Testis (tissue), 2 donors: ENCODE measurements around the gene RSPH1.

ENCODE experiments used
- CTCF ChIP-seq, 3 experiments: fragments of 450-650 bp in 2 of 3; fragments of 200-600 bp in 1 of 3; sonication (generic) in 1 of 3; IDR thresholded peaks; one replicate each; pipeline ENCODE4 v1.5.1; 2016 to 2019; ENCODE audit warnings: antibody characterized with exemption in 3 of 3, mild to moderate bottlenecking in 2 of 3, moderate library complexity in 1 of 3
- POLR2A ChIP-seq: fragments of 450-650 bp; IDR thresholded peaks from one replicate; pipeline ENCODE4 v1.6.1; 2017; ENCODE audit warnings: antibody characterized with exemption, mild to moderate bottlenecking, moderate library complexity

GRCh38 chr21:42527489-42528158 lies 31.6 kb upstream of the RSPH1 start:
- no peak for TF ChIP-seq CTCF (IDR thresholded peaks at IDR 0.05)
- TF ChIP-seq POLR2A, result no peak
